ENCODE results near the gene RHOB. TPM values are rescaled to one million over a fixed set of nuclear protein-coding genes. Genes with fewer than 3 reads are reported as not detected.
A peak's percentile ranks its signal among the peaks of the same experiment; 100 is the strongest.
"Not testable (repeated sequence)": the region's sequence is repeated elsewhere in the genome, so short reads cannot be mapped to it uniquely, and the experiment has no call there.

Gene RHOB
- total RNA-seq, 2 donors from 2014 or later = 12.1 to 26.8 TPM

GRCh38 chr2:20485612-20486388 lies 38.9 kb downstream of the RHOB start:
- no peak for ATAC-seq
- H3K4me3 Mint-ChIP-seq = no peak overlapping the region
- H3K27me3 Mint-ChIP-seq = no peaks in the 10 kb centered on the region
- no peaks in the 10 kb centered on the region for H3K9me3 Mint-ChIP-seq
- H3K36me3 Mint-ChIP-seq = no peaks in the 10 kb centered on the region
- no peak for DNase-seq (ENCODE audit: low spot score)
- H3K4me1 Mint-ChIP-seq (ENCODE audit: low read depth in 2 of 2) = no peaks in the 10 kb centered on the region
- no peak overlapping the region for H3K27ac Mint-ChIP-seq

- Mint-ChIP-seq H3K27ac (no peak overlapping the region), H3K27me3 (no peaks in the 10 kb centered on the region), H3K36me3 (no peaks in the 10 kb centered on the region), H3K4me3 (no peak overlapping the region), H3K4me1 (ENCODE audit: low read depth in 2 of 2) (no peaks in the 10 kb centered on the region), H3K9me3 (no peaks in the 10 kb centered on the region)
- DNase-seq (ENCODE audit: low spot score) = no peak
- ATAC-seq = no peak
Observed at GRCh38 chr2:20486571-20486970, 39.7 kb downstream of the RHOB start.

GRCh38 chr2:20487030-20487391 lies 40.1 kb downstream of the RHOB start:
- Mint-ChIP-seq H3K4me1 (ENCODE audit: low read depth in 2 of 2) (no peaks in the 10 kb centered on the region), H3K36me3 (no peaks in the 10 kb centered on the region), H3K27me3 (no peaks in the 10 kb centered on the region), H3K27ac (no peak overlapping the region), H3K4me3 (no peak overlapping the region), H3K9me3 (no peaks in the 10 kb centered on the region)
- no peak for ATAC-seq
- no peak for DNase-seq (ENCODE audit: low spot score)

- H3K36me3 Mint-ChIP-seq = no peaks in the 10 kb centered on the region
- no peak overlapping the region for H3K27ac Mint-ChIP-seq
- no peaks in the 10 kb centered on the region for H3K27me3 Mint-ChIP-seq
- H3K4me3 Mint-ChIP-seq = no peak overlapping the region
- H3K4me1 Mint-ChIP-seq (ENCODE audit: low read depth in 2 of 2) = no peaks in the 10 kb centered on the region
- no peak for DNase-seq (ENCODE audit: low spot score)
- H3K9me3 Mint-ChIP-seq = no peaks in the 10 kb centered on the region
- ATAC-seq = no peak
Observed at GRCh38 chr2:20487392-20488174, 40.7 kb downstream of the RHOB start.

- H3K9me3 Mint-ChIP-seq = no peaks in the 10 kb centered on the region
- no peaks in the 10 kb centered on the region for H3K36me3 Mint-ChIP-seq
- no peaks in the 10 kb centered on the region for H3K4me1 Mint-ChIP-seq (ENCODE audit: low read depth in 2 of 2)
- no peaks in the 10 kb centered on the region for H3K27me3 Mint-ChIP-seq
- no peak for ATAC-seq
- no peak overlapping the region for H3K4me3 Mint-ChIP-seq
- H3K27ac Mint-ChIP-seq = no peak overlapping the region
- DNase-seq (ENCODE audit: low spot score) = no peak
Observed at GRCh38 chr2:20488201-20488641, 41.3 kb downstream of the RHOB start.

GRCh38 chr2:20488782-20489181 lies 41.9 kb downstream of the RHOB start:
- Mint-ChIP-seq H3K27ac (no peak overlapping the region), H3K27me3 (no peaks in the 10 kb centered on the region), H3K4me1 (ENCODE audit: low read depth in 2 of 2) (no peaks in the 10 kb centered on the region), H3K36me3 (no peaks in the 10 kb centered on the region), H3K4me3 (no peak overlapping the region), H3K9me3 (no peaks in the 10 kb centered on the region)
- DNase-seq (ENCODE audit: low spot score) (no peak), ATAC-seq (no peak)

GRCh38 chr2:20490300-20491181 lies 43.7 kb downstream of the RHOB start:
- H3K36me3 Mint-ChIP-seq = no peaks in the 10 kb centered on the region
- H3K4me3 Mint-ChIP-seq = no peak overlapping the region
- no peaks in the 10 kb centered on the region for H3K9me3 Mint-ChIP-seq
- no peak for DNase-seq (ENCODE audit: low spot score)
- no peaks in the 10 kb centered on the region for H3K4me1 Mint-ChIP-seq (ENCODE audit: low read depth in 2 of 2)
- ATAC-seq = peak in 1 of 2 donors; percentile 32
- no peaks in the 10 kb centered on the region for H3K27me3 Mint-ChIP-seq
- no peak overlapping the region for H3K27ac Mint-ChIP-seq

- DNase-seq (ENCODE audit: low spot score) = no peak
- no peaks in the 10 kb centered on the region for H3K27me3 Mint-ChIP-seq
- H3K4me1 Mint-ChIP-seq (ENCODE audit: low read depth in 2 of 2) = no peaks in the 10 kb centered on the region
- H3K4me3 Mint-ChIP-seq = no peak overlapping the region
- peak in 1 of 2 donors; percentile 8 for ATAC-seq
- H3K9me3 Mint-ChIP-seq = no peaks in the 10 kb centered on the region
- H3K27ac Mint-ChIP-seq = no peak overlapping the region
- no peaks in the 10 kb centered on the region for H3K36me3 Mint-ChIP-seq
Observed at GRCh38 chr2:20491739-20492531, 45.1 kb downstream of the RHOB start.

GRCh38 chr2:20493095-20493494 lies 46.2 kb downstream of the RHOB start:
- H3K27ac Mint-ChIP-seq; H3K36me3 Mint-ChIP-seq; H3K4me1 Mint-ChIP-seq (ENCODE audit: low read depth in 2 of 2); H3K27me3 Mint-ChIP-seq; H3K4me3 Mint-ChIP-seq; ATAC-seq; DNase-seq (ENCODE audit: low spot score); H3K9me3 Mint-ChIP-seq: not testable (repeated sequence)

GRCh38 chr2:20494241-20494640 lies 47.4 kb downstream of the RHOB start:
- Mint-ChIP-seq H3K4me1 (ENCODE audit: low read depth in 2 of 2) (no peaks in the 10 kb centered on the region), H3K27me3 (no peaks in the 10 kb centered on the region), H3K9me3 (no peaks in the 10 kb centered on the region), H3K36me3 (no peaks in the 10 kb centered on the region), H3K4me3 (no peak overlapping the region), H3K27ac (no peak overlapping the region)
- DNase-seq (ENCODE audit: low spot score) (no peak), ATAC-seq (no peak)

GRCh38 chr2:20496076-20496872 lies 49.4 kb downstream of the RHOB start:
- Mint-ChIP-seq H3K4me1 (ENCODE audit: low read depth in 2 of 2) (no peaks in the 10 kb centered on the region), H3K36me3 (no peaks in the 10 kb centered on the region), H3K27ac (no peak overlapping the region), H3K9me3 (no peaks in the 10 kb centered on the region), H3K27me3 (peaks cover 0 to 6% of the 10 kb centered on the region in 2 donors), H3K4me3 (no peak overlapping the region)
- no peak for DNase-seq (ENCODE audit: low spot score)
- ATAC-seq = no peak

GRCh38 chr2:20496942-20497341 lies 50.1 kb downstream of the RHOB start:
- Mint-ChIP-seq H3K27me3 (peaks cover 0 to 7% of the 10 kb centered on the region in 2 donors), H3K36me3 (no peaks in the 10 kb centered on the region), H3K4me1 (ENCODE audit: low read depth in 2 of 2) (no peaks in the 10 kb centered on the region), H3K9me3 (no peaks in the 10 kb centered on the region), H3K4me3 (no peak overlapping the region), H3K27ac (no peak overlapping the region)
- DNase-seq (ENCODE audit: low spot score) (no peak), ATAC-seq (peak in 1 of 2 donors; percentile 31)

Data from natural killer cell treated with Interleukin-12 subunit alpha and Interleukin-12 subunit beta and Interleukin-15 and Interleukin-18, amount 100 ng/mL, for 72 hours (primary cell).